ENCODE data around the gene TSPAN9. TPM values are rescaled to one million over a fixed set of nuclear protein-coding genes. Genes with fewer than 3 reads are reported as not detected.

TSPAN9 gene
- total RNA-seq, 1 donor from 2014 or later, result 30.4 TPM

GRCh38 chr12:3168223-3169221 is 91.3 kb downstream of the TSPAN9 start:
- TF ChIP-seq CTCF (IDR thresholded peaks at IDR 0.05; ENCODE audit: unreplicated experiment), result no peak
- no peak for DNase-seq (ENCODE audit: low spot score, unreplicated experiment)
- H3K27me3 Mint-ChIP-seq, result peaks cover 60% of the 10 kb centered on the region
- no peak overlapping the region for H3K4me3 Mint-ChIP-seq (ENCODE audit: low read depth)
- H3K4me1 Mint-ChIP-seq (ENCODE audit: low read depth), result peaks cover 34% of the 10 kb centered on the region
- no peaks in the 10 kb centered on the region for H3K9me3 Mint-ChIP-seq (ENCODE audit: low read depth)
- no peaks in the 10 kb centered on the region for H3K36me3 Mint-ChIP-seq (ENCODE audit: insufficient read depth)
- H3K27ac Mint-ChIP-seq, result no peak overlapping the region

- no peak for DNase-seq (ENCODE audit: low spot score, unreplicated experiment)
- Mint-ChIP-seq H3K27me3 (peaks cover 68% of the 10 kb centered on the region), H3K36me3 (ENCODE audit: insufficient read depth) (no peaks in the 10 kb centered on the region), H3K4me3 (ENCODE audit: low read depth) (no peak overlapping the region), H3K4me1 (ENCODE audit: low read depth) (peaks cover 31% of the 10 kb centered on the region), H3K9me3 (ENCODE audit: low read depth) (no peaks in the 10 kb centered on the region), H3K27ac (peak overlapping the region; percentile 39)
- TF ChIP-seq CTCF (IDR thresholded peaks at IDR 0.05; ENCODE audit: unreplicated experiment), result no peak
These were observed 93.4 kb downstream of the TSPAN9 start for GRCh38 chr12:3170423-3171194.

- no peak for TF ChIP-seq CTCF (IDR thresholded peaks at IDR 0.05; ENCODE audit: unreplicated experiment)
- peak overlapping the region; percentile 13 for H3K27ac Mint-ChIP-seq
- no peaks in the 10 kb centered on the region for H3K36me3 Mint-ChIP-seq (ENCODE audit: insufficient read depth)
- no peaks in the 10 kb centered on the region for H3K9me3 Mint-ChIP-seq (ENCODE audit: low read depth)
- no peak for DNase-seq (ENCODE audit: low spot score, unreplicated experiment)
- no peak overlapping the region for H3K4me3 Mint-ChIP-seq (ENCODE audit: low read depth)
- H3K27me3 Mint-ChIP-seq, result peaks cover 67% of the 10 kb centered on the region
- peaks cover 29% of the 10 kb centered on the region for H3K4me1 Mint-ChIP-seq (ENCODE audit: low read depth)
These were observed 94.0 kb downstream of the TSPAN9 start for GRCh38 chr12:3171195-3171591.

GRCh38 chr12:3172124-3173007 is 95.2 kb downstream of the TSPAN9 start:
- Mint-ChIP-seq H3K27ac (no peak overlapping the region), H3K4me1 (ENCODE audit: low read depth) (peaks cover 25% of the 10 kb centered on the region), H3K27me3 (peaks cover 62% of the 10 kb centered on the region), H3K4me3 (ENCODE audit: low read depth) (no peak overlapping the region), H3K36me3 (ENCODE audit: insufficient read depth) (no peaks in the 10 kb centered on the region), H3K9me3 (ENCODE audit: low read depth) (no peaks in the 10 kb centered on the region)
- no peak for TF ChIP-seq CTCF (IDR thresholded peaks at IDR 0.05; ENCODE audit: unreplicated experiment)
- no peak for DNase-seq (ENCODE audit: low spot score, unreplicated experiment)
